EL (cell line): ENCODE measurements around the gene TMPRSS11E.
"Not testable (repeated sequence)": the region's sequence is repeated elsewhere in the genome, so short reads cannot be mapped to it uniquely, and the experiment has no call there.

Experiments
- DNase-seq: peaks from one replicate; pipeline ENCODE4 v3.0.0-alpha.2; 2016

The TMPRSS11E gene, protein sequence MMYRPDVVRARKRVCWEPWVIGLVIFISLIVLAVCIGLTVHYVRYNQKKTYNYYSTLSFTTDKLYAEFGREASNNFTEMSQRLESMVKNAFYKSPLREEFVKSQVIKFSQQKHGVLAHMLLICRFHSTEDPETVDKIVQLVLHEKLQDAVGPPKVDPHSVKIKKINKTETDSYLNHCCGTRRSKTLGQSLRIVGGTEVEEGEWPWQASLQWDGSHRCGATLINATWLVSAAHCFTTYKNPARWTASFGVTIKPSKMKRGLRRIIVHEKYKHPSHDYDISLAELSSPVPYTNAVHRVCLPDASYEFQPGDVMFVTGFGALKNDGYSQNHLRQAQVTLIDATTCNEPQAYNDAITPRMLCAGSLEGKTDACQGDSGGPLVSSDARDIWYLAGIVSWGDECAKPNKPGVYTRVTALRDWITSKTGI

DNA sequence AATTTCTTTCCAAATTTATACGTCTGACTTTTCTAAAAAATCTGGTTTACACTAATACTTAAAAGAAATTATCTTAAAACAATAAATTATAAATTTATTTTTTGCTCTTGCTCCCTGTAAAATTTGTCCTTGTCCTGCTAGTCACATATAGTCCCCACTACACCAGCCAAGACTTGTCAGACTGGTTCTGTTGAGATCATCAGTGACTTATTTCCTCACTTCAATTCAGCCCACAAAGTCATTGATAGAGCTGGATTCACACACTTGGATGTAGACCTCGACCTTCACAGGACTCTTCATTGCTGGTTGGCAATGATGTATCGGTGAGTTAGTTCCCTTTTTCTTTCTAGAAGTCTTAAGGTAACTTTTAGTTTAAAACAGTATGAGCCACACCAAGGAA is at the start of gene TMPRSS11E:
Gene TMPRSS11E, plus strand, starts transcription at position 263 of the 400 bp plus-strand sequence. Its CDS starts 50 bp downstream, at position 313.
- DNase-seq, result no peak

DNA sequence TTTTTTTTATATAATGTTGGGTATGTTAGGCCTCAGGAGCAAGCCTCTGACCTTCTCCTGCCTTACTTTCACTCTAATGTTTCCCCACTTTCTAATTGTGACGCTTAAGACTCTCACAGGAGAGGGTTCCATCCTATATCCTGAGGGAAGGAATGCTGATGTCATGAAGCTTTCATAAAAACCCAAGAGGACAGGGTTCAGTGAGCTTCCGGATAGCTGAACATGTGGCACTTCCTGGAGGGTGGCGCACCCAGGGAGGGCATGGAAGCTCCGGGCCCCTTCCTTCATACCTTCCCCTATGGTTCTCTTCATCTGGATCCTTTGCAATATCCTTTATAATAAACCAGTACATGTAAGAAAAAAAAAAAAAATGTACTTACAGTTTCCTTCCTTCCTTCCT is 48.0 kb upstream of the TMPRSS11E start:
- no peak for DNase-seq

DNA sequence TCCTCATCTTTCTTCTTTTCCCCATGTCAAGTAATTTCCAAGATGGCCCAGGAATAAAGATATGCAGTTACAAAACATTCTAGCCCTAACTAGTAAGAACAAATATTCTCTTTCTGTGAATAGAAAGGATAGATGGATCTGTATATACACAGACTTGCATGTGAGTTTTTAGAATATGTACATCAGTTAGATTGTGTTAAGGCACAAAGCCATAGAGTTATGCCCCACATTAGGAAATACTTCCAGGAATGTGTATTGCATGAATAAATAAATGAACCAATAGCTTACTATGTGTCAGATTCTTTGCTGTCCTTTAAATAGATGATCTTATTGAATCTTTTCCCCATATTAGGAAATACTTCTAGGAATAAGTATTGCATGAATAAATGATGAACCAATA is 46.0 kb upstream of the TMPRSS11E start:
- DNase-seq, result no peak

DNA sequence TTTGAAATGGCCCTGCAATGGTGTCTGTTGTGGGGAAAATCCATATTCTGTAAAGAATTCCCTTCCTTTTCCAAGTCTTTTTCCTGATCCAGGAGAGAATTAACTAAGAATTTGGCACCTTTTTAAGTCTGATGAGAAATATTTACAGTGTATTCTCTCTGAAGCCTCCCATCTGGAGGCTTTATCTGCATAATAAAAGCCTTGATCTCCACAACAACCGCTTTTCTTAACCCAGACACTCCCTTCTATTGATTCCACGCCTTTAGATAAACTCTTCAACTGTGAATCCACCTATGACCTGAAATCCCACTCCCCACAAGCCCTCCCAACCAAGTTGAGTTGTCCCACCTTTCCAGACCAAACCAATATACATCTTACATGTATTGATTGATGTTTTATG is 43.1 kb upstream of the TMPRSS11E start:
- DNase-seq, result no peak

DNA sequence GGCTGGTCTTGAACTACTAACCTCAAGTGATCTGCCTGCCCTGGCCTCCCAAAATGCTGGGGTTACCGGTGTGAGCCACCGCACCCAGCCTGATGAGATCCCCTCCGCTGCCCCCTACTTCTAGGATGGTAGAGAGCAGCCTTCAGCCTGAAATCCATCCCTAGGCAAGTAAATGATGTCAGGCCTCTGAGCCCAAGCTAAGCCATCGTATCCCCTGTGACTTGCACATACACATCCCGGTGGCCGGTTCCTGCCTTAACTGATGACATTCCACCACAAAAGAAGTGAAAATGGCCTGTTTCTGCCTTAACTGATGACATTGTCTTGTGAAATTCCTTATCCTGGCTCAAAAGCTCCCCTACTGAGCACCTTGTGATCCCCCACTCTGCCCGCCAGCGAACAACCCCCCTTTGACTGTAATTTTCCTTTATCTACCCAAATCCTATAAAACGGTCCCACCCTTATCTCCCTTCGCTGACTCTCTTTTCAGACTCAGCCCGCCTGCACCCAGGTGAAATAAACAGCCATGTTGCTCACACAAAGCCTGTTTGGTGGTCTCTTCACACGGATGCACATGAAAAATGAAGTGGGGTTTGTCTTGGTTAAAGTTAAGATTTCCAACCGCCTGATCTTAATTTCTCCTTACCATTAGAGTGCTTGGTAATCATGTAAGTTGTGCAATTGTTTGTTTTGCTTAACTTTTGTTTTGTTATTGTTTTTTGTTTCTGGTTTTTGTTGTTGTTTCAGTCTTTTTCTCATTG is 41.4 kb upstream of the TMPRSS11E start:
- DNase-seq, result not testable (repeated sequence)

DNA sequence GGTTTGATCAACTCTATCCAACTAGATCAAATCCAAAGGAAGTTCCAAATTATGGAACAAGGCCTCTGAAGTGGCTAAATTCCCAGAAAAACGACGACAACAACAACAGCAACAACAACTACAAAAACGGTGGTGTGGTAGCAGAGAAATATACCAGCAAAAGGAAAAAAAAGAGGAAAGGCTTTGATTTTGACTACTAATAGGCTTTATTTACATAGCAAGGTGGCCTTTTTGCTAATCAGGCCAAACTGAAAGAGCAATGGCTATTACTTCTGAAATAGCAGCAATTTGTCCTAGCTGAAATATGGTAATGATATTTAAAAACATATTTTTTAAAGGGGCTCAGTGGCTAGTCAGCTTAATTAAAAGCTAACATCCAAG is 40.8 kb upstream of the TMPRSS11E start:
- no peak for DNase-seq

DNA sequence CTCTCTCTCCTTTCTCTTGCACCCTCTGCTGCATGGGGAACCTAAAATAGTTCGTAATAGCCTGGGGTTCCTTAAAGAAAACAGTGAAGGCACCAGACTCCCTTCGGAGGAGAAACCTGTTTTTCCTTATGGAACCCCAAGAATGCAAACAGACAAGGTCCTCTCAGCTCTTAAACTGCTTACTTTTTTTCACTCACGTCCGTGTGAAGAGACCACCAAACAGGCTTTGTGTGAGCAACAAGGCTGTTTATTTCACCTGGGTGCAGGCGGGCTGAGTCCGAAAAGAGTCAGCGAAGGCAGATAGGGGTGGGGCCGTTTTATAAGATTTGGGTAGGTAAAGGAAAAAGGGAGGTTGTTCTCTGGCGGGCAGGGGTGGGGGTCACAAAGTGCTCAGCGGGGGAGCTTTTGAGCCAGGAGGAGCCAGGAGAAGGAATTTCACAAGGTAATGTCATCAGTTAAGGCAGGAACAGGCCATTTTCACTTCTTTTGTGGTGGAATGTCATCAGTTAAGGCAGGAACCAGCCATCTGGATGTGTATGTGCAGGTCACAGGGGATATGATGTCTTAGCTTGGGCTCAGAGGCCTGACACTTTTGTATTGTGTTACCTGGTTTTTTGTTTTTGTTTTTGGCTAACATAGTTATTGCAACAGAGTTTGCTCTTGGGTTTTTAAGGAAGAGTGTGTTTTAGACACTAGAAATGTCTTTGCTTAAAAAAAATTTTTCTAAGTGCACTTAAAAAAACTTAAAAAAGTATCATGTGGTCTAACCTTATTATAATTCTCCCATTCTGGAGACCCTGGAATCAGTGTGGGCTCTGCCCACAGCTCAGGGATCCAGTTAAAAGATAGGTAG is 40.0 kb upstream of the TMPRSS11E start:
- DNase-seq, result not testable (repeated sequence)

DNA sequence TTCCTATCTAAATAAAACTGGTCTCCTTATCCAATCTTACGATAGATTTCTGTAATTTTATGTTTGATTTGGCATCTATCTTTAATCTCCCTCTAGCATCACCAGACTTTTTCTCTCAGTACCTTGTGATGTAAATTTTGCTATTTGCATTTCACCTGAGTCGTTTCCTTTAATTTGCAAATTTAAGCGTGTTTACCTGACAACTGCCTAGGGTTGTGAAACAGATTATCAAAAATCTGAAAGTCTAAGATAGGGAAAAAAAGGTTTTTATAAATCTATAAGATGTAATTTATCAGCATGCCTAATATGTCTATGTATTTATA is 39.4 kb upstream of the TMPRSS11E start:
- no peak for DNase-seq

DNA sequence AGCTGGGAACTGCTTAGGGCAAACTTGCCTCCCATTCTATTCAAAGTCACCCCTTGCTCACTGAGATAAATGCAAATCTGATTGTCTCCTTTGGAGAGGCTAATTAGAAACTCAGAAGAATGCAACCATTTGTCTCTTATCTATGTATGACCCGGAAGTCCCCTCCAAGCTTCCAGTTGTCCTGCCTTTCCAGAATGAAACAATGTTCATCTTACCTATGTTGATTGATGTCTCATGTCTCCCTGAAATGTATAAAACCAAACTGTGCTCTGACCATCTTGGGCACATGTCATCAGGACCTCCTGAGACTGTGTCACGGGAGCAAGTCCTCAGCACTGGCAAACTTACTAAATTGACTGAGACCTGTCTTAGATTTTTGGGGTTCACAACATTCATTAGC is 37.1 kb upstream of the TMPRSS11E start:
- no peak for DNase-seq

DNA sequence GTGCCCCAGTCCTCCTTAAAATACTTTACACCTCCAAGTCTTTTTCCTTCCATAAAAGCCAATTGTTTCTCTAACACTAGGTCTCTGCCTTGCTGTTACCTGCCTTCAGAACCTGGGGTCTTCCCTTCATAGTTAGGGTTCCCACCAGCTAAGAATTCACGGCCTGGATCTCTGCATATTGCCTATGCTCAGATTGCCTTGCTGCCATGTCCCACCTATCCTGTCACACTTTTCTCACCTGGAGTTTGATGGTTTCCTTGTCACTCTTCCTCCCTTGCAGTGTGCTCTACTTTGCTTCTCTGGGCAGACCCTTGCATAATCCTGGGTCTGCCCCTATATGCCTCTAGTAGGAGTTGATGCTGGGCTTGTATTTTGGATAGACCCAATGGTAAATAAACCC is 36.6 kb upstream of the TMPRSS11E start:
- no peak for DNase-seq

DNA sequence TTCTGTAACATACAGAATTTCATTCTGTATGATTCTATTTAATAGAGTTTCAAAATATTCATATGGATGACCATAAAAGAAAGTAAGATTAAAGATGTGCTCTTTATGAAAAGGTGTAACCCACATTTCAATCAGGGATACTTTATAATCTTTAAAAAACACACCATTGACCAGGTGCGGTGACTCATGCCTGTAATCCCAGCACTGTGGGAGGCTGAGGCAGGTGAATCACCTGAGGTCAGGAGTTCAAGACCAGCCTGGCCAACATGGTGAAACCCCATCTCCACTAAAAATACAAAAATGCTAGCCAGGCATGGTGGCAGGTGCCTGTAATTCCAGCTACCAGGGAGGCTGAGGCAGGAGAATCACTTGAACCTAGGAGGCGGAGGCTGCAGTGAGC is 35.2 kb upstream of the TMPRSS11E start:
- DNase-seq, result not testable (repeated sequence)

DNA sequence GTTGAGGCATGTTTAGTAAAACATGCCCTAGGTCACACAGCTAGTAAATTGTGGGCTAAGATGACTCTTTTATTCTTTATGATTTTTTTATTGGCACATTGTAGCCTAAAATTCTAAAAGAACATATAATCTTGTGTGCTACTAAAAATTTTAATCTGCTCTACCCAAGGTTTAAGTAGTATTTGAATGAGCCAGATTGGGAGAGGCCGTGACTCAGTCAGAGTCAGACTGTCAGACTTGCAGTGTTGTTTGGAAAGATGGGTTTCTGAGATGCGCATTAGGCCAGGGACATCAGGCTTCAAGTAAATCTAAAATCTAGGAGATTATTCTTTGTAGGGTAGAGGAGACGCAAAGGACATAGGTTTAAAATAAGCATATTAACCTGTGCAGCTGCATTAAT is 30.7 kb upstream of the TMPRSS11E start:
- DNase-seq, result no peak

DNA sequence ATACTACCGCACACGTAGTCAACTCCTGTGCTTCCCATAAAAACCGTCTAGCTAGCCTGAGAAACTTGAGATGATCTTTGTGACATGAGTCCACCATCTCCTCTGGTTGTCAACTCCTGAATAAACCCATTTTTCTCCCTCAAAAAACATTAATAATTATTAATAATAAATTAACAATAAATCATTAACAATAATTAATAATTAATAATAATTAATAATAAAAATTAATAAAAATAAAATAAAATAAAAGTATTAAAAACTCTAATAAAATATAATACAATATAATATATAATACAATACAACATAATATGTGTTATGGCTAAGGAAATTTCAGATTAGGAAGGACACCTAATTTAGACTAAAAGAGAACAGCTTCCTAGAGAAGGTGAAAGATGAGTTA is 20.7 kb upstream of the TMPRSS11E start:
- no peak for DNase-seq

DNA sequence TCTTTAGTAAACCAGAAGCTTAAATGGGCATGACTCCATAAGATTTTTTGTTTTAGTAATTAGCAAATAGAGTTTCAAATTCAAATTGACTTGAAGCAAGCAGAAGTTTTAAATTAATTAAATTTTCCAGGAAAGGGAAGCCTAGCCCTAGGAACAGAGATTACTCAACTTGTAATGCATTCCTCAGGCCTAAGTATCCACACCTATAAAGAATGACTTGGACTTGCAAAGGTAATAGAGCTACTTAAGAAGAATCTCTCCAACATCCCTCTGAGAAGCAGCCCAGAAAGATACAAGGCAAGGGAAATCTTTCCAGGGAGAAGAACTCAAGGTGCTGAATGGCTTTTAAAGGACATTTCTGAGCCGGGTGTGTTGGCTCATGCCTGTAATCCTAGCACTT is 16.9 kb upstream of the TMPRSS11E start:
- DNase-seq, result no peak

DNA sequence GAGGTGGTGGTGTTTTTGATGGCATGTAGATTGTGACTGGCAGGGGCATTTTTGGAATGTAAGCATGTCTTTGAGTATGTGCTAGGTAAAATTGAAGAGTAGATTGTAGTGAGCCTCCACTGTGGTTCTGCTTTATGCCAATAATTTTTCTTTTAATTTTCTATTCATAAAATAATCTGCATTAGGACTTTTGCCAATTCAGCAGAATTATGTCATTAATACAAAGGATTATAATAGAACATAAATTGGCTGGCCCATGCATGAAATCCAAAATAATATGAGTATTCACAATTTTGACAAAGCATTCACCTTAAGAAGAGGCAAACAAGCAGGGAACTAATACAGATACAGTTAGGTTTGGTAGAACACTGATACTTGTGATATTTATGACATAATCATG is 14.9 kb upstream of the TMPRSS11E start:
- no peak for DNase-seq

DNA sequence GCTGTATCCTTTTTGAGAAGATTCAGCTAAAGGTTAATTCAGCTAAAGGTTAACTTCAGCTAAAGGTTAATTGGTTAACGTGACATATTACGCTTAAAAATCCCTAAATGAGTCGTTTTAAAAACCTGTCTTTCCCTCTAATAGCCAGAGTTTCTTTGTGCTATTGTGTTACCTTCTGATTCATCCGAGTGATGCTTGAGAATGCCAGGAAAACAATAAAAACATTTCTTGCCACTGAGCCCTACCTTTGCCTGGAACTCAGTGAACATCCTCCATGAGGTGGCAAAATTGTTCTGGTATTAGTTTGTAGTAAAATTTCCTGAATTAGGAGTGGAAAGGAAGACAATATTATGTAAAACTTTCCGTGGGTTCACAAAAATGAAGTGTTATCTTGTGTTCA is 13.7 kb upstream of the TMPRSS11E start:
- no peak for DNase-seq

DNA sequence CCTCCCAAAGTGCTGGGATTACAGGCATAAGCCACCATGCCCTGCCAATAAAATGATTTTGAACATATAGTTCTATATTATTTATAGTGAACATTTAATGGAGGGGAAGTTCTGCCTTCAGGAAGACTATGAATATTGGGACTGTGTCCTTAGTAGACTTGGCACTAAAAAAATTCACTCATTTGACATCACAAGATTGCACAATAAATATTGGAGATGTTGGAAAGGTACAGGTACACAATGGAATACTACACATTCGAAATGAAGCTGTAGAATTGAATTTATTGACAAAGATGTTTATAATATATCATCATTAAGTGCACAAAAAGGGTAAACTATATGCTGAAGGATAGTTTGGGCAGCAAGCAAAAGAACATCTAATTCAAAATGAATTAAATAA is 13.0 kb upstream of the TMPRSS11E start:
- DNase-seq, result no peak

DNA sequence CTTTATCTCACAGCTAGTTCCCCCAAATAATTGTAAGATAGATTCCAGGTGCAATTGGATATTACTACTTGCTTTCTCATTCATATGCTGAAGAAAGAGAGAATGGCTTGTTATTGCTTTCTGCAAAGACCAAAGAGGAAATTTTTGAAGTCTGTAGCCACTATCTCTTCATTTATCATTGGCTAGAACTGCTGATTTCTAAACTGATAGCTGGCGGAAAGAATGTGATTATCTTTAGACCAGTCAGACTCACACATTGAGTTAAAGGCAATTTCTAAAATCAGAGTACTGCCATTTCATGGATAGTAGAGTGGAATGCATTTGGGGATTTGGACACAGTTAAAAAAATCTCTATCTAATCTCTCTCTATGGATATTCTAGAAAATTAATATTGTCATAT is 12.4 kb upstream of the TMPRSS11E start:
- no peak for DNase-seq

DNA sequence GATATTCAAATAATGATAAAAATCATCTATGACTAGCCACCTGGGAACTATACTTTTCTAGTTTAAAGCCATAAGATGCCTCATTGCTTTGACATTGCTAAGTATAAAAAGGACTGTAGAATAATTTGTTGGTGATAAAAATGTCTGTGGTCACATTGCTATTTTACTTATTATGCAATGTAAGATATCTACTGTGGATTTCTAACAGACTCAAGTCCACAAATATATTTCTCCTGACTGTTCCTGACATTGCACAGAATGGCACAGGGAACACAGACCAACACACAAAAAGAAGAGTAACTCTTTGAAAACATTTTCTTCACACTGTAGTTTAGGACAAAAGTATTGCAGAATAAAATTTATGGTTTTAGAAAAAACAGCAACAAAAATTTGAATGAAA is 2.2 kb upstream of the TMPRSS11E start:
- DNase-seq, result no peak

DNA sequence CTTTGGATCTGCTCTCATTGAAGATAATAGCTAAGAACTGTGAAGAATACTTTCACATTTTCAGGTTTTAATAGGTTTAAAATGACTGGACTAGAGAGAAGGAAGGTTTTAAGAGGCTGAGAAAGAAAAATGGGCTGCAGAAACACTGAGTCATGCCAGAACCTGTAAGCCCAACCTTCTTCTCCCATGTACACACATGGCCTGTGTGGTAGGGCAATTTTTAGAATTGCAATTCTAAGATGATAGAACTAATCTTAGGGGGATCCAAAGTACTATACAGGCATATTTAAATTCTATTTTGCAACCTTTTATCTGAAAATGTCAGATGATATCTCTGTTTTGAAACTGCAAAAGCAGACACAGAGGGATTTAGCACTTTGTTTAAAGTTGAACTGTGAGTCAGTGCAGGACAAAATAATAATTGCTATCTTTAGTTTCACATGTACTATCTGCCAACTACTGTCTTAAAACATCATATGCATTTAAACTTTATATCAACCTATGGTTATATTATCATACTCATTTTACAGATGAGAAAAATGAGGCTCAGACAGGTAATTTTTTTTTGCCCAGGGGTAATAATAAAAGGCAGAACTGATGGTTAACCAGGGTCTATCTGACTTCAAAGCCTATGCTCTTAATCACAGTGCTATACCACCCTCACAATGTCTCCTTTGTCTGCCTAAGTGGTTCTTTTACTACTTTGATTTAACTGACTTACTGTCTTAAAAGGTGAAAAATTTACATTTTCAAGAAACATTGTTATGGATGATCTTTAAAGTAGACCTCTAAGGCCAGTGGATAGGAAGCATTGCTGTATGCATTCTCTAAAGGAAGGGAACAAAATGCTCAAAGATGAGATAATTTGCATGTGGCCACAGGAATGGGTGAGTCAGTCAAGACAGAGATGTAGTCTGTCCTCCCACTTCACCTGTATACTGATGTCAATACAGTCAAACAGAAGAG is 4.3 kb downstream of the TMPRSS11E start:
- no peak for DNase-seq

DNA sequence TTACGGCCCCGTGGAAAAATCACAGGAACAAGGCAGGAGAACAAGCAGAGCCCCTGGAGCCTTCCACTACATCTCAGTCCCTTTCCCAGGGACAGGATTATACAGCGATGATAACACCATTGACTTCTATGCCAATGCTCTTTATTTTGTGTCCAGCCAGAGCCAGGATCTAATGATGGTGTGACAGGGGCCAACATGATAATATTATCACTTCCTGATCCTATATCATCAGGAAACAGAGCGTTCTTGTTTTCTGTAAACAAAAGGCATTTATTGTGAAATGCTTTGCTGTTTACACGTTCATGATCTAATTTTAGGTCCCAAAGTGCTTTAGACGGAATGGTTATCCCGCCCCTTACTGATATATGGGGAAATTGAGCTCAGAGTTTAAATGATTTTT is 12.8 kb downstream of the TMPRSS11E start:
- no peak for DNase-seq

DNA sequence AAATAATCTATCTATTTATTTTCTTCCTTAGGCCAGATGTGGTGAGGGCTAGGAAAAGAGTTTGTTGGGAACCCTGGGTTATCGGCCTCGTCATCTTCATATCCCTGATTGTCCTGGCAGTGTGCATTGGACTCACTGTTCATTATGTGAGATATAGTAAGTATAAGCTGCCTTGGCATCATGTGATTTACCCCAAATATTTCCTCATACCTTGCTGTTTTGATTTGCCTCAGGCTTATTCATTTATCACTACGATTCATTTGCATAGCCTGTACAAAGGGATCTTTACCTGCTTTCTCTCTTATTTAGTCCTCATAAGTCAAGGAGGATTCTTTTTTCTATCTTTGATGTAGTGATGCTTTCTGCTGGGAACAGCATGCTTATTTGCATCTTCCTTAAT is 14.5 kb downstream of the TMPRSS11E start:
- DNase-seq, result no peak
